GM12878 (cell line): ENCODE results near the gene MDFIC2. TPM values are rescaled to one million over a fixed set of nuclear protein-coding genes. Genes with fewer than 3 reads are reported as not detected.

Source experiments
- ATAC-seq: fragments of 200-7000 bp; cut with Tn5 transposase; 3 replicates; pipeline ENCODE4 v1.9.1; 2020; ENCODE audit warnings: mild to moderate bottlenecking, moderate library complexity
- BruUV-seq: library from RNA; stranded (reverse); fragments of 400-500 nt; replicated peaks from 2 replicates; lab custom pipeline; 2021; lab: Mats Ljungman, UMichigan
- CTCF ChIA-PET: fragments of 300-600 bp; sonication (Branson Sonifier 250); formaldehyde crosslinking; extraction: SDS; loops from one replicate; lab custom pipeline; 2021; ENCODE audit warnings: inconsistent platforms; lab: Yijun Ruan, JAX
- POLR2A ChIA-PET: fragments of 350-600 bp; formaldehyde crosslinking; extraction: SDS; loops from one replicate; lab custom pipeline; 2021; ENCODE audit warnings: inconsistent platforms; lab: Charles Lee
- RAD21 ChIA-PET: fragments of 300-600 bp; sonication (Branson Sonifier 250); formaldehyde crosslinking; loops from one replicate; lab custom pipeline; 2023; ENCODE audit warnings: antibody characterized with exemption; ENCODE audit not compliant: unreplicated experiment; lab: Charles Lee
- SMC1A ChIA-PET: fragments of 300-600 bp; sonication (Branson Sonifier 250); formaldehyde crosslinking; loops from one replicate; lab custom pipeline; 2023; ENCODE audit not compliant: unreplicated experiment, uncharacterized antibody; lab: Charles Lee
- DNase-seq: peaks from one replicate; pipeline ENCODE4 v3.0.0-alpha.2; 2011; ENCODE audit warnings: low read depth, low spot score
- FAIRE-seq: peaks from 3 replicates; lab custom pipeline; 2011; peaks lifted over from hg19 to GRCh38; lab: Jason Lieb, UNC
- H2AFZ ChIP-seq: 2 replicates; pipeline ENCODE4 v1.6.0; 2011; ENCODE audit warnings: low read depth, low read length, control low read depth; ENCODE audit not compliant: control insufficient read depth
- H3K27ac ChIP-seq: 2 replicates; pipeline ENCODE4 v1.5.1; 2011; ENCODE audit warnings: control low read depth; ENCODE audit not compliant: control insufficient read depth, insufficient read depth
- H3K27me3 ChIP-seq, 2 experiments: replicated peaks in 1 of 2; 2 replicates each; pipeline versions ENCODE4 v1.6.0 to v1.6.1; 2011; ENCODE audit warnings: low read length in 1 of 2; ENCODE audit not compliant: control insufficient read depth in 2 of 2, insufficient read depth in 2 of 2
- H3K36me3 ChIP-seq, 2 experiments: 2 replicates each; pipeline ENCODE4 v1.5.1; 2011; ENCODE audit warnings: low read length in 1 of 2; ENCODE audit not compliant: control insufficient read depth in 2 of 2, insufficient read depth in 2 of 2
- H3K4me1 ChIP-seq: 2 replicates; pipeline ENCODE4 v1.6.1; 2011; ENCODE audit warnings: mild to moderate bottlenecking, low read length, moderate library complexity, mixed read lengths; ENCODE audit not compliant: control insufficient read depth, insufficient read depth
- H3K4me2 ChIP-seq: 2 replicates; pipeline ENCODE4 v1.6.0; 2011; ENCODE audit warnings: control low read depth; ENCODE audit not compliant: control insufficient read depth, insufficient read depth
- H3K4me3 ChIP-seq: fragments of 200-600 bp; sonication (generic); 2 replicates; pipeline ENCODE4 v1.5.1; 2016
- H3K79me2 ChIP-seq: 2 replicates; pipeline ENCODE4 v1.6.0; 2011; ENCODE audit warnings: low read length; ENCODE audit not compliant: control insufficient read depth, insufficient read depth
- H3K9ac ChIP-seq: 2 replicates; pipeline ENCODE4 v1.8.0; 2011; ENCODE audit warnings: low read length, control low read depth, mixed read lengths; ENCODE audit not compliant: control insufficient read depth, insufficient read depth
- H3K9me3 ChIP-seq: replicated peaks from 3 replicates; pipeline ENCODE4 v1.5.1; 2011; ENCODE audit warnings: mild to moderate bottlenecking, low read length; ENCODE audit not compliant: control insufficient read depth, insufficient read depth
- H4K20me1 ChIP-seq: 2 replicates; pipeline ENCODE4 v1.6.0; 2011; ENCODE audit not compliant: control insufficient read depth, insufficient read depth
- EGR1 ChIP-seq, 2 experiments: IDR thresholded peaks; 1 replicate in 1 of 2; 2 replicates in 1 of 2; pipeline ENCODE4 v1.6.1; 2011 to 2012; ENCODE audit warnings: low read depth in 2 of 2, low read length in 2 of 2, borderline replicate concordance in 1 of 2, mild to moderate bottlenecking in 1 of 2, moderate library complexity in 1 of 2
- HDAC6 ChIP-seq: fragments of 200-600 bp; sonication (generic); IDR thresholded peaks from one replicate; pipeline ENCODE4 v1.8.0; 2017; ENCODE audit warnings: antibody characterized with exemption; ENCODE audit not compliant: unreplicated experiment
- TCF7 ChIP-seq: IDR thresholded peaks from 2 replicates; pipeline ENCODE4 v1.6.1; 2014; ENCODE audit warnings: antibody characterized with exemption, borderline replicate concordance
- WRNIP1 ChIP-seq: IDR thresholded peaks from 2 replicates; pipeline ENCODE4 v1.6.1; 2011; ENCODE audit warnings: low read depth, low read length, improper control_type of control experiment, borderline replicate concordance
- in situ Hi-C: fragments of 300-500 bp; cut with MboI; formaldehyde crosslinking; loops from 9 replicates; pipeline ENCODE4 v1.14.3; 2018; ENCODE audit warnings: mixed read lengths
- intact Hi-C: fragments of 100-400 bp; cut with micrococcal nuclease; formaldehyde crosslinking; loops from one replicate; pipeline ENCODE4 v1.14.2; 2022; ENCODE audit not compliant: unreplicated experiment
- polyA plus RNA-seq, 11 experiments: library from polyadenylated mRNA; depleted of rRNA in 4 of 11; unstranded in 6 of 11; stranded (reverse) in 5 of 11; fragments of >200 nt; fragmentation: Nextera tagmentation in 4 of 11; fragmentation: Illumina TruSeq in 1 of 11; extraction: Ambion mirVana in 4 of 11; extraction: Trizol in 1 of 11; gene quantifications; 1 replicate in 1 of 11; 2 replicates in 10 of 11; pipeline versions ENCODE4 v1.2.1 to v1.2.3, GENCODE V29; 2011 to 2016; ENCODE audit warnings: inconsistent platforms in 2 of 11, missing spikeins in 2 of 11, low read depth in 1 of 11
- total RNA-seq, 4 experiments: library from RNA; depleted of rRNA in 3 of 4; stranded (reverse); fragments of >200 nt in 3 of 4; fragmentation: Illumina TruSeq in 1 of 4; extraction: Trizol in 1 of 4; gene quantifications; 2 replicates each; pipeline versions ENCODE4 v1.2.1 to v1.2.3, GENCODE V29; 2013 to 2021
- TF ChIP-seq, protein P1 (sequence below): fragments of 450-650 bp; IDR thresholded peaks from 2 replicates; pipeline ENCODE4 v1.6.1; 2018; ENCODE audit warnings: borderline replicate concordance, mild to moderate bottlenecking; ENCODE audit not compliant: partially characterized antibody
- TF ChIP-seq, protein P2 (sequence below): fragments of 150-350 bp; IDR thresholded peaks from 2 replicates; pipeline ENCODE4 v1.6.1; 2016; ENCODE audit warnings: low read depth, low read length

Gene MDFIC2
- total and polyA plus RNA-seq, 10 of the 15 experiments (the other 5 are each of a cell fraction or from before 2014, with no cell fraction given), result not detected

DNA sequence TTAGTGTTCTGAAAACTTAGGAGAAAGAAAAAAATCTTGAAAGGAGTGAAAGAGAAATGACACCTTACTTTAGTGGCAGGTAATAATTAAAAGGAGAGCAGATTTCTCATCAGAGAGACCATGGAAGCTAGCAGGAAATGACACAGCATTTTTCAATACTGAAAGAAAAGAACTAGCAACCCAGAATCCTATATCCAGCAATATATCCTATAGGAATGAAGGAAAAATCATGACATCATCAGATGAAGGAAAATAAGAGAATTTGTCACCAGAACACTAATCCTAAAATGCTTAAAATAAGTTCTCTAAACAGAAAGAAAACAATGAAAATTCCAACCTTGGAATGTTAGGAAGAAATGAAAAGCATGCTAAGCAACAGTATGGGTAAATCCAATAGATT lies 39.8 kb upstream of the MDFIC2 start:
- POLR2A ChIA-PET, result no interaction called here
- no peak for ATAC-seq
- no peak overlapping the region for H3K4me2 ChIP-seq
- no peak overlapping the region for H3K9ac ChIP-seq
- no TSS peak for BruUV-seq
- H3K79me2 ChIP-seq, result no peaks in the 10 kb centered on the region
- TF ChIP-seq HDAC6 (no peak), EGR1 (IDR thresholded peaks at IDR 0.05; ENCODE audit: borderline replicate concordance in 1 of 2, low read depth in 2 of 2, low read length in 2 of 2) (no peak), WRNIP1 (no peak), TCF7 (no peak)
- TF ChIP-seq, protein P1, sequence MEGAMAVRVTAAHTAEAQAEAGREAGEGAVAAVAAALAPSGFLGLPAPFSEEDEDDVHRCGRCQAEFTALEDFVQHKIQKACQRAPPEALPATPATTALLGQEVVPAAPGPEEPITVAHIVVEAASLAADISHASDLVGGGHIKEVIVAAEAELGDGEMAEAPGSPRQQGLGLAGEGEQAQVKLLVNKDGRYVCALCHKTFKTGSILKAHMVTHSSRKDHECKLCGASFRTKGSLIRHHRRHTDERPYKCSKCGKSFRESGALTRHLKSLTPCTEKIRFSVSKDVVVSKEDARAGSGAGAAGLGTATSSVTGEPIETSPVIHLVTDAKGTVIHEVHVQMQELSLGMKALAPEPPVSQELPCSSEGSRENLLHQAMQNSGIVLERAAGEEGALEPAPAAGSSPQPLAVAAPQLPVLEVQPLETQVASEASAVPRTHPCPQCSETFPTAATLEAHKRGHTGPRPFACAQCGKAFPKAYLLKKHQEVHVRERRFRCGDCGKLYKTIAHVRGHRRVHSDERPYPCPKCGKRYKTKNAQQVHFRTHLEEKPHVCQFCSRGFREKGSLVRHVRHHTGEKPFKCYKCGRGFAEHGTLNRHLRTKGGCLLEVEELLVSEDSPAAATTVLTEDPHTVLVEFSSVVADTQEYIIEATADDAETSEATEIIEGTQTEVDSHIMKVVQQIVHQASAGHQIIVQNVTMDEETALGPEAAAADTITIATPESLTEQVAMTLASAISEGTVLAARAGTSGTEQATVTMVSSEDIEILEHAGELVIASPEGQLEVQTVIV, result no peak
- TF ChIP-seq, protein P2, sequence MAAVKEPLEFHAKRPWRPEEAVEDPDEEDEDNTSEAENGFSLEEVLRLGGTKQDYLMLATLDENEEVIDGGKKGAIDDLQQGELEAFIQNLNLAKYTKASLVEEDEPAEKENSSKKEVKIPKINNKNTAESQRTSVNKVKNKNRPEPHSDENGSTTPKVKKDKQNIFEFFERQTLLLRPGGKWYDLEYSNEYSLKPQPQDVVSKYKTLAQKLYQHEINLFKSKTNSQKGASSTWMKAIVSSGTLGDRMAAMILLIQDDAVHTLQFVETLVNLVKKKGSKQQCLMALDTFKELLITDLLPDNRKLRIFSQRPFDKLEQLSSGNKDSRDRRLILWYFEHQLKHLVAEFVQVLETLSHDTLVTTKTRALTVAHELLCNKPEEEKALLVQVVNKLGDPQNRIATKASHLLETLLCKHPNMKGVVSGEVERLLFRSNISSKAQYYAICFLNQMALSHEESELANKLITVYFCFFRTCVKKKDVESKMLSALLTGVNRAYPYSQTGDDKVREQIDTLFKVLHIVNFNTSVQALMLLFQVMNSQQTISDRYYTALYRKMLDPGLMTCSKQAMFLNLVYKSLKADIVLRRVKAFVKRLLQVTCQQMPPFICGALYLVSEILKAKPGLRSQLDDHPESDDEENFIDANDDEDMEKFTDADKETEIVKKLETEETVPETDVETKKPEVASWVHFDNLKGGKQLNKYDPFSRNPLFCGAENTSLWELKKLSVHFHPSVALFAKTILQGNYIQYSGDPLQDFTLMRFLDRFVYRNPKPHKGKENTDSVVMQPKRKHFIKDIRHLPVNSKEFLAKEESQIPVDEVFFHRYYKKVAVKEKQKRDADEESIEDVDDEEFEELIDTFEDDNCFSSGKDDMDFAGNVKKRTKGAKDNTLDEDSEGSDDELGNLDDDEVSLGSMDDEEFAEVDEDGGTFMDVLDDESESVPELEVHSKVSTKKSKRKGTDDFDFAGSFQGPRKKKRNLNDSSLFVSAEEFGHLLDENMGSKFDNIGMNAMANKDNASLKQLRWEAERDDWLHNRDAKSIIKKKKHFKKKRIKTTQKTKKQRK, result no peak
- no peaks in the 10 kb centered on the region for H3K36me3 ChIP-seq
- peaks cover 0 to 2% of the 10 kb centered on the region in 2 experiments; a peak in 1 of 4 replicates for H3K27me3 ChIP-seq
- no peak overlapping the region for H3K4me3 ChIP-seq
- no peak overlapping the region for H3K27ac ChIP-seq
- in situ Hi-C loops, result loop anchor here (10.0 kb wide), 1 partner anchor 227 kb away; no protein-coding TSS in a partner anchor
- no peak overlapping the region for H2AFZ ChIP-seq
- no peaks in the 10 kb centered on the region for H3K9me3 ChIP-seq
- FAIRE-seq, result no peak
- SMC1A ChIA-PET, result no interaction called here
- DNase-seq, result no peak
- no peaks in the 10 kb centered on the region for H3K4me1 ChIP-seq
- intact Hi-C loops, result no loop called here
- CTCF ChIA-PET, result no interaction called here
- RAD21 ChIA-PET, result no interaction called here
- no peaks in the 10 kb centered on the region; the same call in 1 of the 2 replicates for H4K20me1 ChIP-seq
